Hepatocyte (in vitro differentiated cells): ENCODE measurements around the gene SMIM35.

Source experiments
- EZH2 ChIP-seq: fragments of 200-600 bp; sonication (generic); IDR thresholded peaks from 2 replicates; pipeline ENCODE4 v1.6.1; 2016; ENCODE audit warnings: antibody characterized with exemption, mild to moderate bottlenecking, borderline replicate concordance
- TF ChIP-seq, protein P1 (sequence below): fragments of 200-600 bp; sonication (generic); IDR thresholded peaks from 2 replicates; pipeline ENCODE4 v1.5.1; 2016; ENCODE audit warnings: antibody characterized with exemption, mild to moderate bottlenecking; ENCODE audit not compliant: poor library complexity

DNA sequence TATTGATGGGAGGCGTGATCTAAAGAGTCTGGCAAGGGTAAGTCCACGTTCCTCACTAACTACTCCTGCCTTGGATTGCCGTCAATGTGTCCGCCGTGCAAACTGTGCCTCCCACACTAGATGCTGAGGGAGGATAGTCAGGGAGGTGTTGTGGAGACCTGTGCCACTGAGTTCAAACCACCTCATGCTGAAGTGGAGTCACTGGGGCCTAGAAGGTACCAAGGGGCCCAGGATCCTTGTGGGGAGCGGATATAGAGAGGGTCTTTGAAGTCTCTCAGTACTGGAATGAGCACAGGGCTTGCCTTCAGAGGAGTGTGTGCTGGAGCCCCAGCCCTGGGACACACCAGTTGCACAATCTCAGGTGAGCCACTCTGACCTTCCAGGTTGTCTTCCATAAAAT is 37.0 kb downstream of the SMIM35 start:
- TF ChIP-seq, protein P1, sequence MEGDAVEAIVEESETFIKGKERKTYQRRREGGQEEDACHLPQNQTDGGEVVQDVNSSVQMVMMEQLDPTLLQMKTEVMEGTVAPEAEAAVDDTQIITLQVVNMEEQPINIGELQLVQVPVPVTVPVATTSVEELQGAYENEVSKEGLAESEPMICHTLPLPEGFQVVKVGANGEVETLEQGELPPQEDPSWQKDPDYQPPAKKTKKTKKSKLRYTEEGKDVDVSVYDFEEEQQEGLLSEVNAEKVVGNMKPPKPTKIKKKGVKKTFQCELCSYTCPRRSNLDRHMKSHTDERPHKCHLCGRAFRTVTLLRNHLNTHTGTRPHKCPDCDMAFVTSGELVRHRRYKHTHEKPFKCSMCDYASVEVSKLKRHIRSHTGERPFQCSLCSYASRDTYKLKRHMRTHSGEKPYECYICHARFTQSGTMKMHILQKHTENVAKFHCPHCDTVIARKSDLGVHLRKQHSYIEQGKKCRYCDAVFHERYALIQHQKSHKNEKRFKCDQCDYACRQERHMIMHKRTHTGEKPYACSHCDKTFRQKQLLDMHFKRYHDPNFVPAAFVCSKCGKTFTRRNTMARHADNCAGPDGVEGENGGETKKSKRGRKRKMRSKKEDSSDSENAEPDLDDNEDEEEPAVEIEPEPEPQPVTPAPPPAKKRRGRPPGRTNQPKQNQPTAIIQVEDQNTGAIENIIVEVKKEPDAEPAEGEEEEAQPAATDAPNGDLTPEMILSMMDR: no peak
- TF ChIP-seq EZH2: no peak
